Cerebellar nuclear complex (tissue), 1 donor: ENCODE measurements around the gene DTNBP1.

ENCODE experiments used
- DNase-seq, 2 experiments: peaks; one replicate each; lab custom pipeline; 2025; lab: John Stamatoyannopoulos, UW

Gene DTNBP1, protein sequence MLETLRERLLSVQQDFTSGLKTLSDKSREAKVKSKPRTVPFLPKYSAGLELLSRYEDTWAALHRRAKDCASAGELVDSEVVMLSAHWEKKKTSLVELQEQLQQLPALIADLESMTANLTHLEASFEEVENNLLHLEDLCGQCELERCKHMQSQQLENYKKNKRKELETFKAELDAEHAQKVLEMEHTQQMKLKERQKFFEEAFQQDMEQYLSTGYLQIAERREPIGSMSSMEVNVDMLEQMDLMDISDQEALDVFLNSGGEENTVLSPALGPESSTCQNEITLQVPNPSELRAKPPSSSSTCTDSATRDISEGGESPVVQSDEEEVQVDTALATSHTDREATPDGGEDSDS

DNA sequence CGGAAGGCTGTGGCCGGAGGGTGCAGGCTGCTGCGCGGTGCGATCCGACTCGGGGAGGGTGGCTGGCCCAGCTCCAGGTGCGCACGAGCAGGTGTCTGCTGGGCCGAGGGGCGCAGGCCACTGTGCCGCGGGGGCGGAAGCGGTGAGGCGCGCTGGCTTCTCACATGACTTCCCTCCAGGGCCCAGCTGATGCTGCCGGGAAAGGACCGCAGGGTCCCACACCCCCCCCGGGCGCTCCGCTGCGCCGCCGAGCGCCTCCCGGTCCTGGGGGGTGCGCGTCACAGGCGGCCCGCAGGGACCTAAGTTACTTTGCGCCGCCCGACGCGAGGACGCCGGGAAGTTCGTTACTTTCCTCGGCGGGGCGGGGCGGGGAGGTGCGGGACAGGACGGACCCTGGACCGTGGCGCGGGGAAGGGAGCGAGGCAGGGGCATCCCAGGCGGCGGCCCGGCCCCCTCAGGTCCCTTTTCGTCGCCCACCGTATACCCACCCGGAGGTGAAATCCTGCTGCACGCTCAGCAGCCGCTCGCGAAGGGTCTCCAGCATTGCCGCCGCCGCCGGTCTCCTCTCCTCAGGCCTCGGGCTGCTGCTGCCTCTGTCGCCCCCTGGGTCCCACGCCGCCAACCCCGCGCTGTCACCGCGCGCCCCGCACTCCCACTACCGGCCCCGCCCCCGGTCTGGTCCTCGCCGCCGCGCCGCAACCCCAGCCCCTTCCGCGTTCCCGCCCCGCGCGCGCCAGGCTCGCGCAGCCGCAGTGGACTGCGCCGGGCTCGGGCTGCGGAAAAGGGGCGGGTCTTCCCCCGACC is at the start of gene DTNBP1:
TSS of gene DTNBP1 (minus strand) at position 703 of the 804 bp plus-strand sequence. CDS start at position 544, 159 bp downstream.
- DNase-seq: peak in 1 of 2 experiments; percentile 23

DNA sequence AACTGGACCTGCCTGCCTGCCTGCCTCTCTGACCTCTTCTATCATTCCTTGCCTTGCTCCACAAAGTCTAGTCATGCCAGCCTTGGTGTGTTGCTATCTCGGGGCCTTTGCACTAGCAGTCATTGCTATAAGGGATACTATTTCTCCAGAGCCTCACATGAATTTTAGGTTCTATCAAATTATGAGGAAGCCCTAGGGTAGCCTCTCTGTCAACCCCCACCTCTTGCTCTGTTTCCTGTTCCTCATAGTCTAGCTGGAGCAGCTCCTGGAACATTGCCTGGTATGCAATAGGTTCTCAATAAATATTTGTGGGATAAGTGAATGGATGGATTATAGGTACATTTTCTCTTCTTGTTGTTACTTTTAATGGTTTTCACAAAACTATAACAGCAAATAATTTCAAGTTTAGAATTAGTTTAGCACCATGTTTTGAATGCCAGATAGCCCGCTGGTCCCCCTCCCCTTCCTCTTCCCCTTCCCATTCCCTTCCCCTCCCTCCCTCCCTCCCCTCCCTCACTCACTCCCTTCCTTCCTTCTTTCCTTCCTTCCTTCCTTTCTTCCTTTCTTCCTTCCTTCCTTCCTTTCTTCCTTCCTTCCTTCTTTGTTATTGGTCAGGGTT is 46.9 kb upstream of the DTNBP1 start:
- DNase-seq: no peak

DNA sequence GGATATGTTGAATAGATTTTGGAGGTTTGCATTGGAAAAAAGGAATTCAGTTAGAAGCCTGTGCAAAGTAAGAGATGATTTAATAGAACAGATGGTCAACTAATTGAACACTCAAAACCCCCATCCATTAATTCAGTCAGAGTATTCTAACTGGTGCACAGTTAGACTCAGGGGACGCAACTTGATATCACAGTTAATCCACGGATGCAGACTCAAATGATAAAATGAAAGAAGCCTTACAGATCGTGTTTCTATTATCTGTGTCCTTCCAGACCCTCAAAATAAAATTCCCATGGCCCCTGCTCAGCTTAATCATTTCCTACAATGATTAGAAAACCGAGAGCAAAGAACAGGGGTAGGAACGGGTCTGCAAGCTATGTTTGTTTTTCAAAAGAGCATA is 45.4 kb upstream of the DTNBP1 start:
- DNase-seq: no peak

DNA sequence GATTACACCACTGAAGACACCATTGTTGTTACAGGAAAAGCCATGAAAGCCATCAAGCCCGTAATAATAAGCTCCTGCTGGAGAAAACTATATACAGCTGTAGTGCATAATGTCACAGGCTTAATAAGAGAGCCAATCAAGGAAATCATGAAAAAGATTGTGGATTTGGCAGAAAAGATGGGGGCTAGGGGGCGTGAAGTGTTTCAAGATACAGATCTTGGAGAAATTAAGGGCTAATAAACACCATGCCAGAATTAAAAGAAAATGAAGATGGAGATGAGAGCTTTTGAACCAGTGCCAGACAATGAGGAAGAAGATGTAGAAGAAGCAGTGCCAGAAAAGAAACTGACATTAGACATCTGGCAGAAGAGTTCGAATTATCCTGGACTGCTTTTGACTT is 43.2 kb upstream of the DTNBP1 start:
- DNase-seq: no peak

DNA sequence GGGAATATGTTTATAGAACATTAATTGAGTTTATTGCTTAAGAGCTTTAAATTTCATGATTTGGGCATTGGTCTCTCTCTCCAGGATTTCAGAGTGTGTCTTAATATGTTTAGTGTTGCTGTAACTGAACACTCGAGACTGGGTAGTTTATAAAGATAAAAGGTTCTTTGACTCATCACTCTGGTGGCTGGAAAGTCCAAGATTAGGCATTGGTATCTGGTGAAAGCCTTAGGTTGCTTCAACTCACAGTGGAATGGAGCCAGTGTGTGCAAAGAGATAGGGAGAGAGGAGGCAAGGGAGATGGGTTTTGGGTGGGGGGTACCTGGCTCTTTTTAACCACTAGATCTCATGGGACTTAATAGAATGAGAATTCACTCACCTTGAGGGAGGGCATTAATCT is 35.6 kb upstream of the DTNBP1 start:
- no peak for DNase-seq

DNA sequence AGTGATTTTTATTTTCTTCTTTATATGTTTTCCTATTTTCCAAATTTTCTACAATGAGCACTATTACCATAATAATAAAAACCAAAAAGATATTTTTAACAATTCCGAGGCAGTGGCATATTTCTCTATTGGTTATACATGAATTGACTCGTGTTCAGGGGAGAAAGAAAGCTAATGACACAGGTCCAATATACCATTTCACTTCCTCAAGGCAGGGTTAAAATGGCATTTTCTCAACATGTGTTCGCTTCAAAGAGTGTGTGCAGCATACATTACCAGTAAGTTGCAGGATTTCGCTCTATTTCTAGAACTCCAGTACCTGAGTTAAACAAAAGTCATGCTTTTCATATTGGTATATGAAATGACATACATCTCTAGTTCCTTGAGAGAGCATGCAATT is 35.1 kb upstream of the DTNBP1 start:
- no peak for DNase-seq

DNA sequence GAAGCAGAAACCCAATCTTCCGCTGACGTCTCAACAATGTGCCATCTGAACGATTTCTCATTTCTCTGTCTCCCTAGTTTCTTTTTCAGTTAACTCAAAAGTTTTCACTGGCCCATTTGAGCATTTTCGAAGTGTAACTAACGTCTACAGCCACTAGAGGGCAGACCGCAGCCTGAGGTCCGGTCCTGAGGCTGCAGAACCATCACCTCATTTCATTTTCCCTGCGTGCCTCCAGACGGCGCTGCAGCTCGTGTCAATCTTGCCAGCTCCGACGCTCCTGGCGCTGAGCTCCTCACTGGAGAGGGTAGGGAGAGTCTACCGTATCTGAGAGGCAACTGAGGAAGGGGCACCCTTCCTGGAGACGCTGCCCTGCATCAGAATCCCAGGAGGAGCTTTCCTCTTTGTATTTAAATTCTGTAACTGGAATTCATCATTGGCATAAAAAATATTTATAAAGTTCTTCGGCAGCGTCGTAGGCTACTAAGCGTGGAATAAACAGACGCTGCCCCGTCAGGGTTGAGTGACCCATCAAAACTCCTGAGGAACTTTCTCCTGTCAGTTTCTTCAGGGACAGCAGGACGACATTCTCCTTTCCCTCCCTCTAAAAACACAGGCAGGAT is 28.5 kb upstream of the DTNBP1 start:
- peak in 1 of 2 experiments; percentile 31 for DNase-seq

DNA sequence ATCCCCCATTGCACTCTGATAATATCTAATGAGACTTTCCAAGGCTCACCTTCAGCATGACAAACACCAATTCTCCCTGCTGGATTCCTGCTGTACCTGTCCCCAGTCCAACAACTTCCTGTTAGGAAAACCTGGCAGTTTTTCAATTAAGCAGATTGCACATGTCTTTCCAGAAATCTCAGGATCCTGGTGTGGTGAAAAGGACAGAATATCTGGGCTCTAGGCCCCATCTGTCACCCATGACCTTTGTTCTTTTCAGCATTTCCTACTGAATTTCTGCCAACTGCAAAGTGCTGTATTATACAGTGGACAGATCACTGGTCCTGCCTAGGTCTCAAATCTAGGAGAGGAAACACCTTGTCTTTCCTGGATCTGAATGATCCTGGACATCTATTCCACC is 27.7 kb upstream of the DTNBP1 start:
- DNase-seq: no peak

DNA sequence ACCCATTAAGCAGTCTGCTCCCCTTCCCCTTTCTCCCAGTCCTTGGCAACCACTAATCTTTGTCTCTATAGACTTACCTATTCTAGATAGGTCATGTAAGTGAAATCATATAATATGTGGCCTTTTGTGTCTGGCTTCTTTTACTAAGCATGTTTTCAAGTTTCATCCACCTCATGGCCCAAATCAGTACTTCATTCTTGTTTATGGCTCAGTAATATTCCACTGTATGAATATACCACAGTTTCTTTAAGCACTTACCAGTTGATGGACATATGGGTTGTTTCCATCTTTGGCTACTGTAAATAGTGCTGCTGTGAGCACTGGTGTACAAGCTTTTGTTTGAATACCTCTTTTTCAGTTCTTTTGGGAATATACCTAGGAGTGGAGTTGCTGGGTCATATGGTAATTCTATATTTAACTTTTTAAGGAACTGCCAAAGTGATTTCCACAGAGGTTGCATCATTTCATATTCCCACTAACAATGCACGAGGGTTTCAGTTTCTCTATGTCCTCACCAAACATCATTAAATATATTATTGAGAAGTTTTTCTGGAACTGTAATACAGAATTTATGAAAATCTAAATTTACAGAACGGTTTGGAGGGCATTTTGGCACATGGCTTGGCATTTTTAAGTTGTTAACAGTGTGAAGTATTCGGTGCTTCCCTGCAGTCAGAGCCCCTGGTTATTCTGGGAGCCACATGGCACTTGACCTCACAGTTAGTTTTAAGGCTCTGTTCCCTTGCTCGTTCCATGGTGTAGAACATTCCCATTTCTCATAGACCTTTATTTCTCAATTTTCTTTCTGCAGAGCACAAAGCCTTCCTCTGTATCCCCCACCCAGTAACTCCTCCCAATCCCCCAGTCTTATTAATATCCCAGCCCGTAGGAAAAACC is 27.0 kb upstream of the DTNBP1 start:
- no peak for DNase-seq

DNA sequence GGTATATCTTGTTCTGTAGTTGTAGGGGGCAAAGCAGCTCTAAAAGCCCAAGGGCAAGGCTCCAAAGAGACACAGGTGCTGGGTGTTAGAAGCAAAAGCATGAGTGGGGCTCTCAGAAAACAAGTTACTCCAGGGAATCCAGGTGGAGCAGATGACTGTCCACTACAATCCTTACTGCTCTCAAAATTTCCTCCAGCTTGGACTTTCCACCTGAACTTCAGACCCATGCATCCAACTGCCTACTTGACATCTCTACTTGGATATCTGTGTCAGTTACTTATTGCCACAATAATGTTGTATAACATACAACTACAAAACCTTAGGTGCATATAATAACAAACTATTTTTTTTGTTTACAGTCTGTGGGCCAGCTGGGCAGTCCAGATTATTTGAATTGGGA is 22.8 kb upstream of the DTNBP1 start:
- DNase-seq: no peak

DNA sequence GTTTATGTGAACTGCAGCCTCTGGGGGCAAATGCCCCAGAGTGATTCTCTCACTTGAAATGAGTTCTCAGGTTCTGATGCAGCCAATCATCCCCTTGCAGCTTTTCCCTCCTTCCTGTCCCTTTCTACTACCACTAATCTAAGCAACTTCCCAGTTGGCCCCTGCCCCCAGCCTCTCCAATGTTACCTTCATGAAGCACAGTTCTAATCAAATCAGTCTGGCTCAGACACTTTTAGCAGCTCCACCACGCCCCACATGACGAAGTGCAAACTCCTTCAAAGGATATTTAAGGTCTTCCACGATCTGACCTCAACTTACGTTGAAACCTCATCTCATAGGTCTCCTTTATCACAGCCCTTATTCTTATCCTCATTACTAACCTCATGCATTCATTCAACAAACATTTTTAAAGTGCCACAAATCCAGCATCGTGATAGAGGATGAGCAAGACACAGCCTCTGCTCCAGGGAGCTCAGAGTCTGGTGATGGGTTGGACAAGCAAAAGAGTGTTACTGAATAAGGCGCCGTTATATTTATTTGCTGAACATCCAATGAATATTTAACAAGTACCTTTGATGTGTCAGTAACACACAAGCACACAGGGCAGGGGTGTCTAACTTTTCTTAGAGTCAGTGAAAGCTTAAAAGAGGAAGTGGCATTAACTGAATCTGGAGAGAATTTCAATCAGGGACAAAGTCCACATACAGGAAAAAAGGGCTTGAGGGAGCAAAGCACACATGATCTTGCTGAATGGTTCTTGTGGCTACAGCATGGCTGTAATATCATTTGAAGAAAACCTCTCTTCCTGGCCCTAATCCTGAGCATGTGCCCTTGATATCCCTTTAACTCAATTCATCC is 20.4 kb upstream of the DTNBP1 start:
- DNase-seq: no peak

DNA sequence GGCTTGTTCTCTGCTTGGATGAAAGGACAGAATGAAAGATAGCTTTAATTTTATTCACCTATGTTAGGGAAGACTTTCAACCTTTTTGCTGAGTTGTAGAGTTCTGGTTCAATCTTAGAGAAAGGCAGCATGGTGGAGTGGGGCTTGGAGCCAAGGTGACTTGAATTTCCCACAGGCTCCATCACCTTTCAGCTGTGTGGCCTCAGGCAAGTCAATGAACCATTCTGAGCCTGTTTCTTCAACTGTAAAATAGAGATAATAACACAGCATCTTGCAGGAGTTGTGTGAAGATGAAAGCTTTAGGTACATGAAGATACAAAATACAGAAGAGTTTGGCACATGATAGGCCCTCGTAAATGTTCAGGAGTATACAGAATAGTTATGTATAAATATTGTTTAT is 19.1 kb upstream of the DTNBP1 start:
- no peak for DNase-seq

DNA sequence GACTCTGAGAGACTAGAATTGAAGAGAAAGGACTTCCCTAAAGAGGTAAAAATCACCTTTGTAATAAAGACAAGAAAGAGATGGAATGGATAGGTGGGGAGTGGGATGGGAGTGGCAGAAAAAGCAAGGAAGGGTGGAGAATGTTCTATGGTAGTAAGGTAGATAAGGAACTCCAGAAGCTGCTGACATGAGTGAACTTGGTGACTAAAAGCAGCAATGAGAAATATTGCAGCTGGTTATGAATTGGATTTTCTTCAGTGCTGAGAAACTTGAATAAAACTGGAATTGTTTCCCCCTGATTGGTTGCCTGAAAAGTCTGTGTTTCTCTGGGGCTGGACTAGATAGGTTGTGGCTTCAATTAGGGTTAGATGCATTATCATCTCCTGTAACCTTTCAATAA is 15.7 kb upstream of the DTNBP1 start:
- DNase-seq: no peak

DNA sequence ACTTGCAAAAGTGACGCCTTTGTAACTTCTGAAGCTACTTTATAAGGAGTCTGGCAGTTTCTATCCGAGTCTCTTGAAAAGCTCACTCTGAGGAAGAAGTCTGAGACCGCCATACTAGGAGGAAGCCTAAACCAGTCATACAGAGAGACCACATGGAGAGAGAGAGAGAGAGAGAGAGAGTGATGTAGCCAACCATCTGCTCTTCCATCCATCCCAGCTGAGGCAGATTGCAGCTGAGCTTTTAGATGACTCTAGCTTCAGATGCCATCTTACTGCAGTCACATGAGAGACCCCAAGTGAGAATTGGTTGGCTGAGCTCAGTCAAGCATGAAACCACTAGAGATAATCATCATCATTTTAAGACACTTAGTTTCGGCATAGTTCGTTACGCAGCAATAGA is 15.0 kb upstream of the DTNBP1 start:
- no peak for DNase-seq

DNA sequence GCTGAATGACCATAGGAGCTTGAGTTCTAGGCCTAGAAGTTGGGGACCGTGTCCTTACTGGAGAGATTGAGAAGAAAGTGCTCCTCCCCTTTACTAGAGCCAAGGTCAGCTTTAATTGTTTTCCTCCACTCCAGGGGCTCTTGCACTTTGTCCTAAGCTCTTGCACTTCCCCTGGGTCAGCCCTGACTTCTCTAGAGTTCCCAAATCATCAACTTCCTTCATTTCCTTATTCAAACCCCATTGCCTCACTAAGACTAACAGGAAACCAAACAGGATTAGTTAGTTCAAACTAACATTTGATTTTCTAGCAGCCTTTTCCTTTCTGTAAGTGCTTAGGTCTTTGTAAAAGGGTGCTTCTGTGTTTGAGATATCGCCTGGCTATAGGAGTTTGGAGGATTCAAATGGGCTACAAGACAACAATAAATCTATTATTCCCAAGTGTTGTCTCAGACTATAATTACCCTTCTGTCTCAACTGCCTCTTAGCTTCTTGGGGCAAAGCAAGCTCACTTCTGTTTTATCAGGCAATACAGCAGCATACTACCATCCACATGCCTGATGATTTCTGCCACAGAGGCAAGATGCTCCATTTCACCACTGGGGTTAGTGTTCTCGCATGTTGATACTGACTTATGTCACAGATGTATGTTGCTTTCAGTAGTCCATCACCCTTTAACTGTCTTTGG is 12.8 kb upstream of the DTNBP1 start:
- no peak for DNase-seq

DNA sequence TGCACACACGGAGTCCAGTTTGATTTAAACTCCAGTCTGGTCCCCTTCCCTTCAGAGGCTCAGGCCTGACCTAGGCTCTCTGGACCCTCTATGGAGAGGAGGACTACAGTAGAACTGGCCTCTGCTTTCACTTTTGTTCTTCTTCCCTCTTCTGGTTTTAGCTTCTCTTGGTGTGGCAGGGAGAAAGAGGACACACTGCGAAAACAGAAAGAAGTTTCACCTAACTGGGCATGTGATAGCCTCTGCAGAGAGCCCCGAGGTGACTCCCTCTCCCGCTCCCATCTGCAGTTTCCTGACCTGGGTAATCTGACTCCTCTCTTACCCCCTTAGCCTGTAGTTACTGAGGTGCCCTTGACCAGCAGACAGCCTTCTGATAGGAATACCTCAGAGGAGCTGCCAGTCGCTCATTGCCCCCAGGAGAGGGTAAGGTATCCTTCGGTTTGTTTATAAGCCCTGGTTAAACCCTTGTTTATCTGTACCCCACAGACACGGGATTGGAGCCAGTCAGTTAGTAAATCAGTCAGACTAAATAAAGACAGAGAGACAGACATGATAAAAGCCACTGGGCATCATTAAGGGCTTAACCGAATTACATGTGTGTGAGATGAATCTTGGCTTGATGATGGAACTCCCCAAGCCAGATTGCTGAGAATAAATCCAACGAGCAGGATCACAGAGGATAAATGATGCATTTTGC is 12.0 kb upstream of the DTNBP1 start:
- no peak for DNase-seq

DNA sequence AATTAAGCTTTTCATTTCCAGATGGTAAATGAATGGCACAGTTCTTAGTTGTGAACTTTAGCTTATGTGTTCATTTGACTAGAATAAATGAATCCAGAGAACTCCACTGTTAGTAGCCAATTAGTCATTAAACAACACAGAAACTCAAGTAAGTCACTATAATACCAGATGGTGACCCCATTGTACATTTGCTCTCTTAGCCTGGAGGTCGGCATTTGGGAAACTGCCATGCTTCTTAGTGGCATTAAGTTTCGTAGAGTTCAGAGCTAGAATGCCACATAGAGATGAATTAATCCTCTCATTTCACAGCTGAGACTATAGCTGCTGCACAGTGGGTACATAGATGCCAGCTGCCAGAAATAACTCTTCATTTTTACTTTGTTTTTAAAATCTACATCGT is 10.8 kb upstream of the DTNBP1 start:
- DNase-seq: no peak

DNA sequence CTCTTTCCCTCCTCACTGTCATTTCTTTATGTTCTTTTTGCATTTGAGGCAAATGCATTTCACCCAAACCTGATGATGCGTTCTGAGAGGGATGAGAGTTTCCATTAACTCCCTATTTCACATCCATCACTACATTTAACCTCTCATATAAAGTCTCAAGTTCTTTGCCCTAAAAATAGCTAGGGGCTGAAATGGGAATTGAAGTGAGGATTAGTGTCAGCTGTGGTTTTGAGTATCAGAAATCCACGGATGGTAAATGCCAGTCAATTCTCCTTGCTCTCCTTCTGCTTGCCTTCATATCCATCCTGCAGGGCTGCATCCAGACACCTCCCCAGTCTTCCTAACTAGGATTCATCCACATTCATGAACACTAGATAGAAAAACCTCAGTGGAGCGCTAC is 10.0 kb upstream of the DTNBP1 start:
- DNase-seq: no peak

DNA sequence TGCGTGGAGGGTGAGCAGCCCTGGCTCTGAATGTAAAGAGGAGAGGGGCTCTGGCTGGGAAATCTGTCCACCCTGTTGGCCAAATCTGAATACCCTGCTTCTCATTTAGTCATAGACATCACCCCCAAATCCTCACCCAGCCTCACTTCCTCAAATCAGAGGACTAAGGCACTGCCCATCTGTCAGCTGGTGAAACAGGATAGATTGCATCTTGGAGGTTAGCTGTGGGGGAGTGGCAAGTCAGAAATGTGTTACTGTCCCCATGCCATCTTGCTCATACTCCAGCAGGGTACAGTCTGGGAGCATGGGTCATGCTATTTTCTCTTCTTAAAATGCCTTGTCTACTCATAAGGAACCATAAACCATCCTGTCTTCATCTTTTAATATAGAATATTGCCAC is 9.5 kb upstream of the DTNBP1 start:
- no peak for DNase-seq
